GM18858 (cell line): ENCODE results near the gene TSPAN1.

ENCODE experiments used
- ATAC-seq: cut with Tn5 transposase; IDR thresholded peaks from one replicate; pipeline ENCODE4 v1.9.1; 2021; ENCODE audit not compliant: unreplicated experiment

TSPAN1 gene, protein sequence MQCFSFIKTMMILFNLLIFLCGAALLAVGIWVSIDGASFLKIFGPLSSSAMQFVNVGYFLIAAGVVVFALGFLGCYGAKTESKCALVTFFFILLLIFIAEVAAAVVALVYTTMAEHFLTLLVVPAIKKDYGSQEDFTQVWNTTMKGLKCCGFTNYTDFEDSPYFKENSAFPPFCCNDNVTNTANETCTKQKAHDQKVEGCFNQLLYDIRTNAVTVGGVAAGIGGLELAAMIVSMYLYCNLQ

DNA sequence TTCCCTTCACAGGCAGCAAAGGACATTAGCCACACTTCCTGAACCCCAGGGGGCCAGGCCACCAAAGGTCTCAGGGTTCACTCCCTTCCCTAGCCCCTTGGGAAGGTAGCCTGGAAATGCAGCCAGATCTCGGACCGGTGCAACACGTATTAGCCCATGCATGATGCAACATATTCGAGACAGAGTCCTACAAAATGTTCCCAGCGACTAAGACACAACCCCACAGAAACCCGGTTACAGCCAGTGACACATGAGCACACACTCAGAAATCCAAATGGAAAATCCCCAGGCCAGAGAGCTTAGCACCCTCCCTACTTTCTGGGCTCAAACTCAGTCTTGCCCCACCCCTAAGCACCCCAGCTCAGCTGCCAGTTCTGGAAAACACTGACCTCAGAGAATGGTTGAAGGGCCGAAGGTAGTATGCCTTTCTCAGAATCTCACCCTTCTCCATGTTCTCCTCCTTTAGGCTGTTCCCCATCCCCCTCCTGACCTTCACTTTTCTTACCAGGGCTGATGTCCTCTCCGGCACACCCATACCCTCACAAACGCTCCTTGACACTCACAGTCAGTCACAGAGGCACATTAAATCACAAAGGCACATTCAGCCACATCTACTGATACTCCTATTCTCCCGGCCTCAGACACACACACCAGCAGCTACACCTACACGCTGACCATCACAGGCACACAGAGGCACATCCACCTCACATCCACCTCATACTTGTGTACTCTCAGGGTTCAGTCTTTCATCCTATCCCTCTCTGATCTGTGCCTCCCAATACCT lies at the start of gene TSPAN1:
Gene TSPAN1 (plus strand): TSS at position 640 of the 784 bp plus-strand sequence. CDS start 6,021 bp downstream, outside the sequence.
- no peak for ATAC-seq

DNA sequence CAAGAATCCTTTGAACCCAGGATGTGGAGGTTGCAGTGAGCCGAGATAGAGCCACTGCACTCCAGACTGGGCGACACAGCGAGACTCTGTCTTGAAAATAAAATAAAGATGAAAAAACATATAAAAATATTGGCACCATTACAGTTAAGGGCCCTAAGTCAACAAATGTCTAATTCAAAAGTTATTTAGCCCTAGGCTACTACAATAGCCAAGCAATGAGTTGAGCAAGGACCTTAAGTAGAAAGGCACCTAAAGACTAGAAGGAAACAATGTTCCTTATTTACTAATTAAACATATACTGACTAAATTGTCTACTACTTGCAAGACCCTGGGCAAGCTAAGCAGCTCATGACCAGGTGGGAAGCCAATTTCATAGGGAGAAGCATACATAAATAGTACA lies 46.5 kb upstream of the TSPAN1 start:
- no peak for ATAC-seq

DNA sequence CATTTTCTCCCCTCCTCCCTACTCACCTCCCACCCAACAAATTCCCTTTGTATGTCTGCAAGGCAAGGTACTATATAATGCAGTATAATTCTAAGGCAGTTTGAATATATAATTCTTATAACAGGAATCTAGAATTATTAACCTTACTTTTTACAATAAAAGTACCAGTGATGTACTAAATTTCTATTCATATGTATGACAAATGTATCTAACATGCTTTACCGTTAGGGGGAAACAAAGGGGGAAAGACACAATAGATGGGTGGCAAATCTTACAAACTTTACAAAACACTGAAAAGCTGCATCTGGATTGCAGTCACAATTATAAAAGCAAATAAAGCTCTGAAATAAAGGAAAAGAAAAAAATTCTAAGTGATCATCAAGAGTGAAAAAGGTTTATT lies 44.8 kb upstream of the TSPAN1 start:
- ATAC-seq: no peak

DNA sequence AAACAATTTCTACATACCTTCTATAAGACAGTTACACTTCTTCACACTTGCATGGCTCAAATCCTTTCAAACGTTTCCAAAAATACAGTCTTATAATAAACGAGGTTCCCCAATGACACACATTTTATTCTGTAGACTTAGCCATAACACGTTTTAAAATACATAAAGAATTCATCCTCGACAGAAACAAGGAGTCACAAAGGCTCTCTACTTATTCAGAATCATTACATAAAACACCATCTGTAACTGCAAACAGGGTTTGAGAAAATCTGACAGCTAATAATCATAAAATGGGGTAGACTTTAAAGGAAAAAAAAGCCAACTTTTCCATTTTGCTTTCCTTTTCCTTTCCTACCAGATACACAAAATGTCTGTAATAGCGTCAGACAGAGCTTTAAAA lies 44.3 kb upstream of the TSPAN1 start:
- ATAC-seq: no peak

DNA sequence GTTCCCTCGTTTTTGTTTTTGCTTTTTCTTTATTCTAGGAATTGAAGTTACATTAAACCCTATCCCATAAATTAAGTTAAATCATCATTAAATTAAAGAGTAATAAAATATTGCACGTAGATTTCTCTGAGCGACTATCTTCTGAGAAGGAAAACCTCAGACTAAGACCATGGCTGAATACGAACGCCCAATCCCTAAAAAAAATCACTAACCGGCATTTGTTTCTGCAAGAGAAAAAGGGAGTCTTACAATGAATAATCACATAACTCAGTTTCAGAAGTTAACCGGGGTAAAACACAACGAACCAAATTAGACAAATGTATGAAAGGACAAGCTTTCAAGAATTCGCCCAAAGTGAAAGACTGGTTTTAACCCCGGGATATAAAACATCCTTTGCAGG lies 43.8 kb upstream of the TSPAN1 start:
- no peak for ATAC-seq

DNA sequence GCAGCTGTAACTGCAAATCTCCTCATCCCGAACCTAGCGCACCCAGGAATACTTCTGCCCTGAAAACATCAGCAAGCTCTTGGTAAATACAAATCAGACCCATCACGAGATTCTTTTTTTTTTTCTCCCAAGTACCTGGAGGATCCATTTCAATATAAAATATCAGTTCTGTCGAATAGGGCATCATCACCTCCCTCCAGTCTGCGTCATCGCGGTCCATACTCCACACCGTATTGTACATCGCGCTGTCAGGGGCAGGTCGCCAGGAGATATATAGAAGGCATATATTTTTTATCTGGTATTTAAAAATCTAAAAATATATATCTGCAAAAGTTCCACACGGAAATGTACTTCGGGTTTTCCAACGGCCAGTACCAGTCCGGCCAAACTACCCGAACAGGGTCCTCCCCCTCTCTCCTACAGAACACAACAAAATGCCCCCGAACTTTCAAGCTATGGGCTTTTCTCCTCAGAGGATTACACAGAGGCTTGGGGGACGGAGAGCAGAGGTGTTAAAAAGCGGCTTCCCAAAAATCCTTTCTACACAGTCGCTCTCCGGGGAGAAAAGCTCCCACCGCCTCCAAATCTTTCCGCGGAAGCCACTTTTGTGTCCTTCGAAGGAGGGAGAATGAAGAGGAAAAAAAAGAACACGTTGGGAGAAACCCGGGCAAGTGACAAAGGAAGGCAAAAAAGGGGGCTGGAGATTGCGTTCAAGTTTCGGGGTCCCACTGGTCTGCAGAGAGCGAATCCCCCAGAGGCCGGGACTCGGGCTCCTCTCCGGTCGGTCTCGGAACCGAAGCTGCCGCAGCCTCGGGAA lies 43.0 kb upstream of the TSPAN1 start:
- no peak for ATAC-seq

DNA sequence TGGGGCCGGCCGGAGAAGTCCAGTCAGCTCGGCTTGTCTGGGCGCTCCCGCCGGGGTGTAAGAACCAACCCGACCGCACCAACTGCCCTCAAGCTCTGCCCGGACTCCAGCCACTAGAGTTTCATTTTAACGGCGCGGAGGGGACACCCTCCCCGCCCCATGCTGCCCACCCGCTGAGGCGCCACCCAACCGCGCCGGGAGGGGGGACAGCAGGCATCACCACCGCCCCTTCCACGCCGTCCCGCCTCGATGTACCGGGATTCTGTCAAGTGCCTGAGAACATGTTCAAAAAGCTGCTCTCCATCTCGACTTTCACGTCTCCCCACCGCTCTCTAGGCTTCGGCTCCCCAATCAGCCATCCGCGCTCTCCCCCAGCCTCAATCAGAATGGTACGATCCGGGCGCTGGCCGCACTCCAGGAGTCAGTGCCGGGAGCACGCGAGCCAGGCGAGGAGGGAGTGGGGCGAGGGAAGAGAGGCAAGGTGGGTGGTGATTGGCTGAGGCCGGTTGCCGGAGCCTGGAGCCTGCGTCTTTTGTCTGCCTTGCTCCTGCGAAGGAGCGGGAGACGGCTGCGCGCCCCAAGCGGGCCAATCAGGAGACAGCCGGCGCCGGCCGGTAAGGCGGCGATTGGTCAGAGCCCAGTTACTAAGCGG lies 42.2 kb upstream of the TSPAN1 start, which contains the start of gene PIK3R3:
Gene PIK3R3 (minus strand): TSS at position 101 of the 652 bp plus-strand sequence. CDS start 677 bp downstream, outside the sequence.
- ATAC-seq: peak; percentile 62

DNA sequence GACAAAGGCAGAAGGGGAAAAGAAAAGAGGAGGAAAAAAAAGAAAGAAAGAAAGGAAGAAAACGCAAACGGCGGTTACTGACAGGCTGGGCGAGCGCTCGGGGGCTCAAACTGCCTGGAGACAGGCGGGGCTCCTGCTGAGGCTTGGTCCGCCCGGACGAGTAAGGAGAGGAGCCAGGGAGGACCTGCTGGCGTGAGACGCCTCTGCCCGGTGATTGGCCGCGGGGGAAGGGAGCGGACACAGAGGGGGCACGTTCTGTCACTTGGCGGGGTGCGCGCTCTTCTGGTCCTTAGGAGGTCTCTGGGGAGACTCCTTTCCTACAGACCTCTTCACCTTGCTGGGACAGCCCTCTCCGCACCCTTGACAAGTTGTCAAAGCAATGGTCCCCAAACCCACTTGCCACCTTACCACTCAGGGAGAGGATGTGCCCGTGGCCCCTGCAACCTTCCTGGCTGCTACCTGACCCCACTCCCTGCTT lies 41.7 kb upstream of the TSPAN1 start:
- ATAC-seq: peak; percentile 28

DNA sequence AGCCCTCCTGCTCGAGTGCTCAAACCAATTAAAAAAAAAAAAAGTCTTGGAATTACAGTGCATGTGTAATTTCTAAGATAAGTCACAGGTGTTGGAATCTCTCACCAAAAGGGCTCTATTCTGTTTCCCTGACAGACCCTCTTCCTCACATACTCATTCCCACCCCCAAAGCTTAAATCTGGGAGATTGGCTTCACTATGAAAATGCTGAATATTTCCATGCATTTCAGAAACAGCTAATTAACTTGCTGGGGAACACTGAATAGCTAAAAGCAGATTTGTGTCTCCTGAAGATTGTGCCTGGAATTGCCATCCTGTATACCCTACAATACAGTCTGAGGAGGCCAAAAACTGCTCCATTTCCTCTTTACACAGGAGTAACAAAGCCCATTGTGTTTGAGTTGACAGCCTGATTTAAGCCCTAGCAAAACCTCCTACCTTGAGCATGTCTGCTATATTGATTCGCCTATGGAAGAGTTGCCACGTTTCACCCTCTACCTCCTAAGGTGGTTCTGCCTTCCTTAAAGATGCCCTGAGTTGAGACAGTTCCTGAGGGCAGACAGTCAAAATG lies 41.0 kb upstream of the TSPAN1 start:
- ATAC-seq: no peak

DNA sequence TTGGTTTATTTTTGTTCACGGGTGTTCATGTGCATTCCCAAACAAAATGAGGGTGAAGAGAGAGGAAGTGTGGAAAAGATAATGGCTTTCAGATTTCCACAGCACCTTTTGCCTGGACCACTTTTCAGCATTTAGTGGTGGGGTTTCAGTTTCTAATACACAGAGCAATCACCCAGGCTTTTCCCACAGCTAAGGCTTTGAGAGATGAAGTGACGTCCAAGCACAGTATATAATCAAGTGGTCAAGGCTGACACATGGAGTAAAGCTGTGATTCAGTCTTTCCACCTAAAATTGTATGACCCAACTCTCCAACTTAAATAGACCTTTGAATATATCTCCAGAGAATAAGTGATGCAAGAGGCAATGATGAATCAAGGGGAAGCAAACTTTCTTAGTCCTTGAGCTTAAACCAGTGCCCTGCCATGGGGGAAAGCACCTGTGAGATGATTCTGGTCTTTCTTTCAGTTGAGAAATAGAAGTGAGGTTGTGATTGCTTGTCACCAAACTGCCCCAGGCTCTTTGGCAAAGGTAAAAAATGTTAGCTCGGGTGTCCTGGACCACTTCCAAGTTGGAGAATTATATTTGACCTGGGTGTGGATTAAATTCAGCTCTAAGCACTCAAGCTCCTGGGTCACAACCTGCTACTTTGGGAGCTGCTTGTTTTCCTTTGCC lies 40.1 kb upstream of the TSPAN1 start:
- ATAC-seq: no peak

DNA sequence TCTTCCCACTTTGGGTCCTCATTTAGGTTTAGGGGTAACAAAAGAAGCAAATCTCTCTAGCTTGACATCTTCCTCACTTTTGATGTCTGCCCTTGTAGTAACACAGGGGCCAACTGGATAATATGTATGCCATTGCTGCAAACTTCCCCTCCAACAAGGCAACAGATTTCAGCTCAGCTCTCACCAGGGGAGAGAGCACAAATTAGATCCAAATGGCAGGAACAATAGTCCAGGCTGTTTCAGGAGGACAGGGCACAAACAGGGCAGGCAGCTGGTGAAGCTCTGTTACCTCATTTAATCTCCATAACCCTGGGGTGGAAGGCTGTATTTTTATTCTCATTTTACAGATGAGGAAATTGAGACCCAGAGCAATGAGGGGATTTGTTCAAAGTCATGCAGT lies 38.2 kb upstream of the TSPAN1 start:
- no peak for ATAC-seq

DNA sequence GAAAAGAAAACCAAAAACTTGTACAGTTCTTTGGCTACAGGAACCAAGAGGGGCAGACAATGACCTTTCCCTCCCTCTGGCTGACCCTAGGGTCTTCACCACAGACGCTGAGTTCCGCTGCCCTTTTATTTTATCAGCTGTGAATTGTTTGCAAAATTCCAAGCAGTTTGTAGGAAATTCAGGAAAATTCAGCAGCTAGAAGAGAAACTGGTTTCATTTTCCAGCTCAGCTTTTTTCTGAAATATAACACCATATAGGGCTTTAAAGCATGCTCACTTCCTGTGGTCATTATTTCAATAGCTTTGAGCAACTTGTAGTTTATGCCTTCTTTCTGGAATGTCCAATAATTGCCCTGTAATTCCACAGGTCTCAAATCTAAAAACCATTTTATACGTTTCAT lies 37.0 kb upstream of the TSPAN1 start:
- ATAC-seq: no peak

DNA sequence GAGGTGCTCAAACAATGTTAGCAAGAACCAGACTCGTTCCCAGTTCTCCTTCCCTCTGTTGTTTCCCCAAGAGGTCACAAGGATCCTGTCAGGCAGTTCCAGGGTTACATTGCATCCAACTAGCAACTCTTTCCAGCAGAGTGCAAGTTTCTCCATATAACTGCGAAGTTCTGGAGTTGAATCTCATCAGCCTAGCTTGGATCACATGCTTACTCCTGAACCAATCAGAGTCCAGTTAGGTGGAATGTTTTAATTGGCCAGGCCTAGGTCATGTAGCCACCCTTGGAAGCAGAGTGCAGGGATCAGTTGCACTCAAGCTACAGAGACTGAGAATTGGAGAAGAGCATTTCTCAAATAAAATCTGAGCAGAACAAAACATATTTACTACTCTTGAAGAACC lies 26.6 kb upstream of the TSPAN1 start:
- no peak for ATAC-seq

DNA sequence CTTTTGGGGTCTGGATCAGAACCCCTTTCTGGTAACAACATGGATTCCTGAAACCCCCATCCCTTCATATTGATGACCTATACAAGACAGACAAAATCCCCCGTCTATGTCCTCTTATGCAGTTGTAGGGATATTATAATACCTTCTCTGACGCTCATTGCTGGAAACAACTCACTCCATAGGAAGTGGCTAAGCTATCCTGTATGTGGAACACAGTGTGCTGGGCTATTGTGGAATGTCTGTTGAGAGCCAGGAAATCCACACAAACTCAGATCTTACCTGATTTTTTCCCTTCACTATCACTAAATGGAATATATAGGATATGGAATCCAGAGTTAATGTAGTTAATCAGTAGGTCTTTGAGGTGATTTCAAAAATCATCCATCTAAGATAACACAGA lies 24.8 kb upstream of the TSPAN1 start:
- ATAC-seq: no peak

DNA sequence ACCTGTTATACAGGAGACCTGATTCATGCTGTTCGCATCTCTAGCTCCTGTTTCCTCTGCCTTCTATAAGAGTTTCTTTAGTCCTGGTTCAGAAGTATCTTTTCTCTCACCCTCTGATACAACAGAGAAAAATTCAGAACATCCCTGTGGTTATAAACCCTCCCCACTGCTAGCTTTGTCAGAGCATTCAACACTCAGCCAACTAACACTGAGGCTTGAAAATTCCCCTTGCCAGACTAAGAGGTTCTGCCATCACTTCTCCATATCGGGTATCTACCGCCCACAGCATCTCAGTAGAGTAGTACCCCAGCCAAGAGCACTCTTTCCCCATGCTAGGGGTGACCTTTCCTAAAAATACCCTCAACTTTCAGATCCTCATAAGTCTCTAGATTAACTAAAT lies 22.9 kb upstream of the TSPAN1 start:
- no peak for ATAC-seq

DNA sequence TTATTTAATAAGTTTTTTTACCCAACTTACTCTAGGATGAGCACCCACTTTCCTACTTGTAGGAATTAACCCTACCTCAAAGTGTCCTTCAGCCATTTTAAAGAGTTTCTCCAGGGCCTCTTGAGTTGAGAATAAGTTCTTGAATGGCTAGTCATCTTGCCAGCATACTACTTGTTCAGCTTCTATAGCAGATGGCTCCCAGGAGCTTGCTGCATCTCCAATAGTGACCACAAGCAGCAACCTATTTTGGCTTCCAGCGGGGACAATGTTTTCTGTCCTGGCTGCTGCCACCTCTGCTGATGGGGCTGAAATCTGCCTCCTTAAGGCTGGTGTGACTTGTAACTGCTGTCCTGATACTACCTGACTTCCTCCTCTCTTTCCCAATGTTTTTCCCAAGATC lies 21.7 kb upstream of the TSPAN1 start:
- no peak for ATAC-seq

DNA sequence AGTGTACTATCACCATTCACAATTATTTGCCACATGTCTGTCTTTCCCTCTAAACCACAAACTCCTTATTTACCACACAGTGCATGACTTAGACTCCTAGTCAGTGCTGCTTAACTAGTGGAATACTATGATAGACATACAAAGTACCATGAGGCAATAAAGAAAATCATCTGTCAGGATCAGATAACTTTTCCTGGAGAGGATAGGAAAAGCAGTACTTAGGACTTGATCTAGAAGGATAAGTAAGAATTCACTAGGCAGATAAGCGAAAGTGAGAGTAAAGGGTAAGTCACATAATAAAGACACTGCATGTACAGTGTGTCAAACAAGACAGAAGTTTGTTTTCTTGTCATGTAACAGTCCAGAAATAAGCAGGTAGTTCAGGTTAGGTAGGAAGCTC lies 21.2 kb upstream of the TSPAN1 start:
- no peak for ATAC-seq

DNA sequence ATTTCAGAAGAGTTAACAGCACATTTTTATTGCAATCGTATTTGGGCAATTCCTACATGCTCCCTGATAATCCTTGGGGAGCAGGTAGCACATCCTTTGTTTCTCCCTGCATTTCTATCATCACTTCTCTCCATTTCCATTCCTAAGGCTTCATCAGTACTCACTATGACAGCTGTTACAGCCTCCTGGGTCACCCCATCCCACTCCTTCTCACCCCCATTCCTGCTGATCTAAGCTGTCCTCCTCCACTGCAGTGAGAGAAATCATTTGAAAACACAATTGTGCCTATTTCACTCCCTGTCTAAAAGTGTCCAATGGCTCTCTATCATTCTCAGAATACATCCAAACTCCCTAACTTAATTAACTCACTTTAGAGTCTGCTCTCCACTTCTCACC lies 17.0 kb upstream of the TSPAN1 start:
- no peak for ATAC-seq

DNA sequence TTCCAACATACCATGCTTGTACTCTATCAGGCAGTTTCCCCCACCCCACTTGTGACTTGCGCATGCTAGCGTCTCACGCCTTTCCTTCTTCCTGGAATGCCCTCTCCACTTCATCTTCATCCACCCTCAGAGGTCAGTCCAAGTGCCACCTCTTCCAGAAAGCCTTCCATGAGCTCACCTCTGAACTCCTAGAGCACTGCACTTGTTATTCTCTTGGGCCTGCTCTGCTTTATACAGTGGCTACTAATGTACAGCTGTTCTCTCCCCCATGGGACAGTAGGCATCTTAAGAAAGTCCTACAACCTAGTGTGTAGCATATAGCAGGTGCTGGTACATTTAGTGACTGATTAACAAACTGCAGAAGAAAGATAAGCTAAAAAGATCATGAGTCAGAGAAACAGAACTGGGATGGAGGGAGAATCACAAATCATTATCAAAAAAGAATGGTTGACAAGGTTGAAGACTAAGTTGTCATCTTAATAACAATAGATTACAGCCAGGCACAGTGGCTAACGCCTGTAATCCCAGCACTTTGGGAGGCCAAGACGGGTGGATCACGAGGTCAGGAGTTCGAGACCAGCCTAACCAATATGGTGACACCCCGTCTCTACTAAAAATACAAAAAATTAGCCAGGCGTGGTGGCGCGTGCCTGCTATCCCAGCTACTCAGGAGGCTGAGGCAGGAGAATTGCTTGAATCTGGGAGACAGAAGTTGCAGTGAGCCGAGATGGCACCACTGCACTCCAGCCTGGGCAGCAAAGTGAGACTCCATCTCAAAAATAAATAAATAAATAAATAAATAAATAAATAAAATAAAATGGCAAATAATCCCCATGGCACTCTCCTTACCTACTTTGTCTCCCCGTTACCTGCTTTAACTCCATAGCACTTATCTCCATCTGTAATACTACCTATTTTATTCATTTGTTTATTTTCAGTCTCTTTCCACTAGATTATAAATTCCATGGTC lies 16.3 kb upstream of the TSPAN1 start:
- no peak for ATAC-seq
